D721Med (cell line): ENCODE results near the gene ASCL5.

Experiments used
- DNase-seq: peaks from one replicate; pipeline ENCODE4 v3.0.0; 2011; ENCODE audit warnings: low spot score; ENCODE audit not compliant: insufficient read length
- FAIRE-seq: peaks from 2 replicates; lab custom pipeline; 2011; peaks lifted over from hg19 to GRCh38; lab: Jason Lieb, UNC
- CTCF ChIP-seq: IDR thresholded peaks from 2 replicates; pipeline ENCODE4 v1.5.1; 2012; ENCODE audit warnings: mild to moderate bottlenecking, control low read depth; ENCODE audit not compliant: insufficient read depth; ENCODE audit errors: missing control alignments

The ASCL5 gene

DNA sequence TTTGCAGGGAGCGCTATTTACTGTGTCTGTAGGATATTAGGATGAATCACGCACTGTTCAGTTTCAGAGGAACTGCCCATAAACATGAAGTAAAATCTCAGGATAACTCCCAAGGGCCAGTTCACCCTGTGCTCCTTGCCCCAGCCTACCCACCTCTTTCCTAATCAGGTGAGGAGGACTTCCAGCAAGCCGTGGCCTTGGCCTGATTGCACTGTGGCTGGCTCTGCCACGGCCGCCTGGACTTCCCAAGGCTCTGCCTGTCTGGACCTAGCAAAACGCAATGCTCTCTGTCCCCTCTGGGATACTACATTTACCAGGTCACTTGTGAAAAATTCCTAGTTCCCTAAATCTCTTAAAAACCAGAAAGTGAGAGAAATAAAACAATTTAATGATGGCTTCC, 7.4 kb upstream of the ASCL5 start:
- FAIRE-seq (no peak), DNase-seq (no peak)
- TF ChIP-seq CTCF = no peak

DNA sequence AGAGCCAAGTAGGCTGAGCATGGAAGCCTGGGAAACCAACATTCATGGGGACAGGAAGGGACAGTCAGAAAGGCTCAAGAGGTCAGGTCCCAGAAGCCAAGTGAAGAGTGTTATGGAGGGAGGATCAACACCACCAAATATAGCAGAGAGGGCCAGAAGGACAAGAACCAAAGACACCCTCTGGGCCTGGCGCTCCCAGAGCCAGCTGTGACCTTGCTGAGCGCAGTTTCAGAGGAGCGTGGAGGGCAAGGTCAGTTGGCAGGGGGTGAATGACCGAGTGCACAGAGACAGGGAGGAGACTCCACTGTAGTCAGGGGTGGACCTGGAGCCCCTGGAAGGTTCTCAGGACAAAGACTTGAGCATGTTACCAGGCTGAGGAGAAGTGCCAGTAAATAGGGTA, 4.4 kb upstream of the ASCL5 start:
- no peak for TF ChIP-seq CTCF
- FAIRE-seq (no peak), DNase-seq (no peak)

DNA sequence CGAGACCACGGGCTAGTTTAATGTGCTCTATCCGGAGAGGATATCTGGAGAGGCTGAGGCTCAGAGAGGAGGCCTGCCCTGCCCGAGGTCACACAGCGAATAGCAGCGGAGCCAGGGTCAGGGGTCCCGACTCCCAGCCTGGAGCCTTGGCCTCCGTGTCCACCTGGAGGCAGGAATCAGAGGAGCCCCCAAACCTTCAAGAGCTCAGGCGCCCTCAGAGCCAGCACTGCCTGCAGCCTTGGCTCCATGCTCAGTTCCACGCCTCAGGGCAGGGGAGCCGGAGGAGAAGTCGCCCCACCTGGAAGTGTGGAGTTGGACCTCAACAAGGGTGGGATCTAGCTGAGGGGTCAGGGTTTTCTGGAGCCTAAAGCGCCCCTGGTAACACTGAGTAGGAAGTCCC, 2.0 kb upstream of the ASCL5 start:
- no peak for TF ChIP-seq CTCF
- FAIRE-seq (no peak), DNase-seq (no peak)

DNA sequence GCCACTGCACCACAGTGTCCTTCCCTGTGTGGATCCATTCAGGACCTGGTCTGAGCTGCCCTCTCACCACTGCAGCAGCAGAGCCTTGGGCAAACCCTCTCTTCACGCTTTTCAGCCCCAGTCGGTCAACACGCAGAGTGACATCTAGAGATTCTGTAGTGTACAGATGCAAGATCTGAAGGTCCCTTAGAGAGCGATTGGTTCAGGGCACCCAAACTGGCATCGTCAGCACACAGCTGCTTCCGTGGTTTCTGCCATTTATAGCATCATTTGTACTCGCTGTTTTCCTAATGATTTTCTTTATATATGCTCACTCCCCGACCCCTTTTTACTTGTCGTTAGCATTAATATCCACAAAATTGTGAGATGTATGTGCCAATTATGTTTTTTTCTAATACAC, 1.5 kb upstream of the ASCL5 start:
- no peak for FAIRE-seq
- TF ChIP-seq CTCF = no peak
- DNase-seq = no peak

DNA sequence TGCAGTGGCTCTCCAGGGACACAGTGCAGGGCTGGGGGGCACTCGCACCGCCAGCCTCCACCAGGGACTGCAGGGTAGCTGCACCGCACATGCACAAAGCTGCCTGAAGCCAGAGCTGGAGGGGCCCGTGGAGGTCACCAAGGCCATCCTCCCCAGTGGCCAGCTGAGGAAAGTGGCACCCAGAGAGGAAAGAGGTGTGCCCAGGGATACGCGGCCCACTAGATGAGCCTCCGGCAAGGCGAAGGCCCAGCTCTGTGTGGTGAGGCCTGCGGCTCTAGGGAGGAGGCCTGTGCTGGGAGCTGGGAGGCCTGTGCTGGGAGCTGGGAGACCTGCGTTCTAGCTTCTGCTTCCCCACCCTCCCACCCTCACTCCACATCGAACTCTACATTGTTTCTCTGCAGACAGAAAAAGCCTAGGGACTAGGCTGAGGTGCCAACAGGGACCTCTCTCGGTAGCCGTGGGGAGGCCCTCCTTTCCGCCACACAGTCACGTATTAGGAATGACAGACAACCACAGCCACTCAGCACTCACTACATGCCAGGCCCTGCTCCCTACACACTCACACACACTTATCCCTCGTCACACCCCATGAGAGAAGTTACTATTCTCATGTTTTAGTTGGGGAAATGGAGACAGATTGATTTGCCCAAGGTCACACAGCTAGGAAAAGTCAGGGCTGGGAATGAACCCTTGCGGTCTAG, 921 bp upstream of the ASCL5 start:
- no peak for TF ChIP-seq CTCF
- FAIRE-seq = no peak
- DNase-seq = no peak

GRCh38 chr1:201126463-201126831, 537 bp downstream of the ASCL5 start:
- TF ChIP-seq CTCF = no peak
- no peak for FAIRE-seq

DNA sequence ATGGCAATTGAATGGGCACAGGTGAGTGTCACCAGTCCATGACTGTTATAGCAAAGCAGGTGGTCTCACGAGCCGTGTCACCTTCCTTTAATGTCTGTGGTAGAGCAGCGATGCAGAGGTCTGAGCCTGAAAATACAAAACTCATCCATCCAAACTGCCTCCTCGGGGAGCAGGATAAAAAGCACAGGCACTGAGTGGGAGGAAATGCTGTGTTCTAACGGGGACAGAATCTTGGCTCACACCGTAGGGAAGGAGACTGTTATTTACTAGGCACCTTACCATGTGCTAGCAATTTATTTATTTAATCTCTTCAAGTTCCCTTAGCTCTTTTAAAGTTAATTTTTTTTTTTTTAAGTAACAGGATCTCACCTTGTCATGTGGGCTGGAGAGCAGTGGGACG, 1.2 kb downstream of the ASCL5 start:
- DNase-seq (no peak), FAIRE-seq (no peak)
- TF ChIP-seq CTCF = no peak

More at GRCh38 chr1:201126463-201126831, 537 bp downstream of the ASCL5 start:
- DNase-seq = no peak
